Skin epidermis (tissue), 12 donors: ENCODE measurements around the gene HERPUD2.
"Not testable (repeated sequence)": the region's sequence is repeated elsewhere in the genome, so short reads cannot be mapped to it uniquely, and the experiment has no call there.

Experiments
- H3K27ac ChIP-seq, 21 experiments: fragments of 200-600 bp; sonication (generic) in 11 of 21; one replicate each; pipeline ENCODE4 v1.5.0; 2020; ENCODE audit warnings: mild to moderate bottlenecking in 3 of 21, inconsistent platforms in 2 of 21, moderate library complexity in 2 of 21
- H3K4me3 ChIP-seq, 7 experiments: fragments of 200-600 bp; sonication (generic) in 2 of 7; one replicate each; pipeline ENCODE4 v1.5.0; 2020; ENCODE audit warnings: inconsistent platforms in 2 of 7, mild to moderate bottlenecking in 2 of 7, moderate library complexity in 1 of 7

The HERPUD2 gene

DNA sequence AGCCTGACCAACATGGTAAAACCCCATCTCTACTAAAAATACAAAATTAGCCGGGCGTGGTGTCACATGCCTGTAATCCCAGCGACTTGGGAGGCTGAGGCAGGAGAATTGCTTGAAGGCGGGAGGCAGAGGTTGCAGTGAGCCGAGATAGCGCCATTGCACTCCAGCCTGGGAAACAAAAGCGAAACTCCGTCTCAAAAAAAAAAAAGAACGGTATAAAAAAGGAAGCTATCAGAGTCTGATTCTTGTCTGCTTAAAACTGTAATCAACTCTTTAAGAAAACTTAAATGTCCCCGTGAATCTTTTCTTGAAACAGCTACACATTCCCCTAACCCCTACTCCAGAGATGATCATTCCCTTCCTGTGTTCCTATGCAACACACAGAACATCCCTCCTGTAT is 4.3 kb downstream of the HERPUD2 start:
- peak overlapping the region in 5 of 21 experiments; percentile 8 to 99 (median 33) for H3K27ac ChIP-seq
- H3K4me3 ChIP-seq: peak overlapping the region in 3 of 7 experiments; percentile 1 to 65 (median 21)

DNA sequence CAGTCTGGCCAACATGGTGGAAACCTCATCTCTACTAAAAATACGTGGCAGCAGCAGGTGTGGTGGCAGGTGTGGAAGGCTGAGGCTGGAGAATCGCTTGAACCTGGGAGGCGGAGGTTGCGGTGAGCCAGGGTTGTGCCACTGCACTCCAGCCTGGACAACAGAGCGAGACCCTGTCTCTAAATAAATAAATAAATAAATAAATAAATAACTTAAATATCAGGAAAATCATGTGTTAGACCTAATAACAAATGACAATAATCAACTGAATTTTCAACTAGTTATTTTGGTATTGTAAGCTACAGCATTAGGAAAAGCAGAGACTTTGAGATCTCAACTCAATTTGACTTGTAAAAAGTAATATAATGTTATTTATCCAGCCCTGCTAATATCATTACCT is 9.2 kb downstream of the HERPUD2 start:
- Histone ChIP-seq H3K4me3 (no peak overlapping the region), H3K27ac (no peak overlapping the region)

DNA sequence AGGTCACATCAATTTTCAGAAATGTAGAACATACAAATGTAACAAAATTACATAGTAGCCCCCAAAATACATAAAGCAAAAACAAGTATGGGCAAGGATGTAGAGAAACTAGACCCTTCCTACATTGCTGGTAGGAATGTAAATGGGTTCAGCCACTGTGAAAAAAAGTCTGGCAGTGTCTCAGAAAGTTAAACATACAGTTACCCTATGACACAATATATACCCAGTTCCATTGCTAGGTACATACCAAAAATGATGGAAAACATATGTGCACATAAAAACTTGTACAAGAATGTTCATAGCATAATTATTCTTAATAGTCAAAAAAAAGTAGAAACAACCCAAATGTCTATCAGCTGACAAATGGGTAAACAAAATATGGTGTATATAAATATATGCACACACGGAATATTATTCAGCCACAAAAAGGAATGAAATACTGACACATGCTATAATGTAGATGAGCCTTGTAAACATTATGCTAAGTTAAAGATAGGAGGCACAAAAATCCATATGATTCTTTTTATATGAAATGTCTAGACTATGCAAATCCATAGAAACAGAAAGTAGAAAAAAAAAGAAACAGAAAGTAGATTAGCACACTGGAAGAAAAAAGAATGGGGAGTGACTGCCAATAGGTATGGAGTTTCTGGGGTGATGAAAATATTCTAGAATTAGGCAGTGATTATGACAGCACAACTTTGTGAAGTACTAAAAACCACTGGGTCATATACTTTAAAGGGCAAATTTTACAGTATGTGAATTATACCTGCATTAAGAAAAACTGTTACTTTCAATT is 13.5 kb downstream of the HERPUD2 start:
- Histone ChIP-seq H3K27ac (no peak overlapping the region), H3K4me3 (no peak overlapping the region)

DNA sequence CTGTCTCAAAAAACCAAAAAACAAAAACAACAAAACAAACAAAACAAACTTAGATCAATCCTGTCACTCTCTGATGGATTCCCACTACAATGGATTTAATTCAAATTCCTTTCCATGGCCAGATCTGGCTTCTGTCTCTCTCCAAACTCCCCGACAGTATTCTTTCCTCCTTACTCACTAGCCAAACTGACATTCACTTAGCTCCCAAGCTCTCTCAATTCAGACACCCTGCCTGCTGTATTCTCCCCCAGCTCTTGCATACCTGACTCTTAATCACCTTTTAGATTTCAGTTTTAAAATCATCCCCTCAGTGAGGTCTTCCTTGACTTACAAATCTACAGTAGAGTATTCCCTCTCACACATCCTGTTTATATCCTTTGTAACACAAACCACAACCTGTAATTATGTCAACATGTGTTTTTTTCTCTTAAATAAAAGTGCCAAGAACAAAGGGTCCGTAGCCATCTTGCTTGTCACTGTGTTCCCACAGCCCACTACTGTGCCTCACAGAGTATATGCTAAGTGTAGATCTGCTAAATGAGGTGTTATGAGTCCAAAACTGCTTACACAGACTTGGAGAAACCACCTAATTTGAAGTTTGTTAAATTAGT is 14.4 kb downstream of the HERPUD2 start:
- Histone ChIP-seq H3K27ac (no peak overlapping the region), H3K4me3 (no peak overlapping the region)

DNA sequence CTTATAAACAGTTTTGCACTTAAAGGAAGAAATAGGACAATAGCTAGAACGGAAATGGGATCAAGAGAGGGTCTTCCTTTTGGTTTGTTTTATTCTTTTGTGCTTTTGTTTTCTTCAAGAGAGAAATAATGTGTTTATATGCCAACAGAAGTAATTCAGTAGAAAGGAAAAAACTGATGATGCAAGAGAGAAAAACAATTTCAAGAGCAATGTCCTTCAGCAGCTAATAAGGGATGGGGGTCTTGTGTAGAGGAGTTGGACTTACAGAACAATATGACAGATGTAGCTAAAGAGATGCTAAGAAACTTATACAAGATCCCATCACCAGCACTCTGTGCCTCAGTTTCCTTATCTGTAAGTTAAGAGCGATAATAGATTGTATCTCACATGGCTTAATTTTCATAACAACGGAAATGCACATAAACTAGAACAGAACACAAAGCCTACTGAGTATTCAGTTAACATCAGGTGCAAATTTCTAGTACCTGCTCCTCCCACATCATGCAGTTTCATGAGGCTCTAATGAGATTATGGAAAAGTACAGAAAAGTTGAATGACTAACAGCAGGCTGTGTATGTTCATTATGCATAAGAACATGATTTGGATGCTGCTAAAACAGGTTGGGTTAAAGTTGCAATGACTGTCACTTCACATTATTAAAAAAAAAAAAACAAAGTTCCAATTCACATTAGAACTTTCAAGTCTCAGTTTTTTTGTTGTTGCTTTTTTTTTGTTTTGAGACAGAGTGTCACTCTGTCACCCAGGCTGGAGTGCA is 17.2 kb downstream of the HERPUD2 start:
- Histone ChIP-seq H3K27ac (no peak overlapping the region), H3K4me3 (no peak overlapping the region)

DNA sequence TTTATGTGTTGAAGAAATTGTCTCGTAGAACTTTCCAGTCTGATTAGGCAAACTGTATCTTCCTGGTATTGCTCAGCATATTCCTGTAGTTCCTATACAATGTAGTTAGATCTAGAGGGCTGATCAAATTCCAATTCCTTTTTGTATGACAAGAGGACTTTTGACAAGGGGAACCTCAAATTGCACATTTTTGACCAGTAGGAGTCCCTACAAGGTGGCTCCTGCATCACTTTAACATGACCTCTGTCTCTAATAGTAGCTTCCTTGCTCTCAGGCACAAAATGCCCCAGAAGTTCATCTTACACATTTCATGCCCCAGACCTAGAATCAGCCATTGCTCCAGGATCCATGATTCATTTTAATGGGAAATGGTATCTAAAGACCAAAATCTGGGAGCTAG is 18.7 kb downstream of the HERPUD2 start:
- no peak overlapping the region for H3K27ac ChIP-seq
- no peak overlapping the region for H3K4me3 ChIP-seq

DNA sequence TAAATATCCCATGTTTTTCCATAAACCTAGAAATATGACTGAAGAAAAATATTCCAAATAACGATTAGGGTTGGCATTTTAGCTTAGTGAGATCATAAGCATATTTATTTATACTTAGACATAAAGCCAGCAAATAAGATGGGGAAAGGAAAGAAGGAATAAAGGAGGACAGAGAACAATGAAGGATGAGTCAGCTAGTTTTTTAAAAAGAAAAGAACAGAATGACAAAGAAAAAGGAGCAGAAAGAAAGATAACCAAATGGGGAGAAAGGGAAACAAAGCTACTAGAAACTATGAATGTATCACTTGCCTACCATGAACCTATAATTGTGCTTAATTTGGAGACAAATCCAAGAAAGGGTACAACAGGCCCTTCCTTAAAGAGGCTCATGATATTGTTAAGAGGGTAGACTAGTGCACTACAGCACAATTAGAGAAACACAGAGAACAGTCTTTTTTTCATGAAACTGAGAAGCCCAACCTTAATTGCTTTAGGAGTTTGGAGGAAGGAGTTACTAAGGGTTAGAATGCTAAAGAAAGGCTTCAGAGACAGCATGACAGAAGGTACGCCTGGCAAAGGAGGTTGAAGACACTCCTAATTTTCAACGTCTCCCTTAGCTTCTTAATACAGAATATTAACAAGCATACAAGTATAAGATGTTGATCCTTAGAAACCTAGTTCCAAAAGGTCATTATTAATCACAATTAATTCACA is 23.9 kb downstream of the HERPUD2 start:
- no peak overlapping the region for H3K27ac ChIP-seq
- no peak overlapping the region for H3K4me3 ChIP-seq

DNA sequence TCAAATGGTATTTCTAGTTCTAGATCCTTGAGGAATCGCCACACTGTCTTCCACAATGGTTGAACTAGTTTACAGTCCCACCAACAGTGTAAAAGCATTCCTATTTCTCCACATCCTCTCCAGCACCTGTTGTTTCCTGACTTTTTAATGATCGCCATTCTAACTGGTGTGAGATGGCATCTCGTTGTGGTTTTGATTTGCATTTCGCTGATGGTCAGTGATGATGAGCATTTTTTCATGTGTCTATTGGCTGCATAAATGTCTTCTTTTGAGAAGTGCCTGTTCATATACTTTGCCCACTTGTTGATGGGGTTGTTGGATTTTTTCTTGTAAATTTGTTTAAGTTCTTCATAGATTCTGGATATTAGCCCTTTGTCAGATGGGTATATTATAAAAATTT is 34.5 kb downstream of the HERPUD2 start:
- not testable (repeated sequence) for H3K4me3 ChIP-seq, H3K27ac ChIP-seq

DNA sequence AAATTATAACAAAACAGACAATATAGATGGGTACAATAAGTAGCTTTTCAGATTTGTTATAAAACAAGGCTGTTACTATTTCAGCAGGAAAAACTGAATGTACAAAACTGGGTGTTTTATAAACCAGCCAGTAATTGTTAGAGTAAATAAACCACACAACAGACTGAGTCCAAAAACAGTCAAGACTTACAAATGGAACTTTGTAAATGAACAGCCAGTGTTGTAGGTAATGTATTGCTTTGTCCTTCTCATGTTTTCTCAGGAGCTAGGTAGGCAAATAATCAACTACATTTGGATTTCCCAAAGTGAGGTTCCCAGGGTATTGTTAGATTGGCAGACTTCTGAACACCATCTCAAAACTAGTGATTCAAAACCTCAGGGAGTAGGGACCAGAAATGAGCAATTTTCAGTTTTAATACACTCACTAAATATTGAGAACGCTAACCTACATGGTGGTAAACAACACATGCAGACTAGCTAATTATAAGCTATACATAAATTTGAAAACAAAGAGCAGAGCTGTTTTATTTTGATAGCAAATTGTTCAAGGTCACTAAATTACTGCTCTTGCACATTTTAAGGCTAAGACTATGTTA is 36.2 kb downstream of the HERPUD2 start:
- H3K27ac ChIP-seq: no peak overlapping the region
- H3K4me3 ChIP-seq: no peak overlapping the region

DNA sequence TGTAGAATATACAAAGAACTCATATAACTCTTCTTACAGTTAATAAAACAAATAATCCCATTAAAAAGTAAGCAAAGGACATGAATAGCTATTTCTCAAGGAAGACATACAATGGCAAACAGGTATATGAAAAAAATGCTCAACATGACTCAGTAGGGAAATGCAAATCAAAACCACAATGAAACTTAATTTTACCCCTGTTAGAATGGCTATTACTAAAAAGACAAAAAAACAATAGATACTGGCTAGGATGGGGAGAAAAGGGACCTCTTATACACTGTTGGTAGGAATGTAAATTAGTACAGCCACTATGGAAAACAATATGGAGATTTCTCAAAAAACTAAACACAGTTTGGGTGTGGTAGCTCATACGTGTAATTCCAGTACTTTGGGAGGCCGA is 37.8 kb downstream of the HERPUD2 start:
- H3K27ac ChIP-seq: no peak overlapping the region
- H3K4me3 ChIP-seq: no peak overlapping the region

DNA sequence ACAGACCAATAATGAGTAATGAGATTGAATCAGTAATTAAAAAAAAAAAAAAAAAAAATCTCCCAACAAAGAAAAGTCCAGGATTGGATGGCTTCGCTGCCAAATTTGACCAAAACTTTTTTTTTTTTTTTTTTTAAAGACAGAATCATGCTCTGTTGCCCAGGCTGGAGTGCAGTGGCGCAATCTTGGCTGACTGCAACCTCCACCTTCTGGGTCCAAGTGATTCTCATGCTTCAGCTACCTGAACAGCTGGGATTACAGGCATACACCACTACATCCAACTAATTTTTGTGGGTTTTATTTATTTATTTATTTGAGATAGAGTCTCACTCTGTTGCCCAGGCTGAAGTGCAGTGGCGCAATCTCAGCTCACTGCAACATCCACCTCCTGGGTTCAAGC is 40.4 kb downstream of the HERPUD2 start:
- not testable (repeated sequence) for H3K27ac ChIP-seq, H3K4me3 ChIP-seq

DNA sequence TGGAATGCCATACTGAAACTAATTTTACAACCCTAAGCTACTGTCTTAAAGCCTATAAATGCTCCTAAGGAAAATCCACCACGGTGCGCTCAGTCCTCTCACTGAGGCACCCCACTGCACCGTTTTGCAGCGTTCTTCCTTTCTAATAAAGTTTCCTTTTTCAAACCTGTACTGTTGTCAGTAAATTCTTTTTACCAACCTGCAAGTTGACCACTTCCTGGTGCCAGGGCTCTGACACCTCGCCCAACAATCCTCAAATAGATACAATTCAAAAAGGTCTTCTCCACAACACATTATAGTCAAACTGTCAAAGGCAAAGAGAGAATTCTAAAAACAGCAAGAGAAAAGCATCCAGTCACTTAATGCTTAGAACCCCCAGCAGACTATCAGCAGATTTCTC is 42.8 kb downstream of the HERPUD2 start:
- peak overlapping the region in 1 of 21 experiments; percentile 10 for H3K27ac ChIP-seq
- H3K4me3 ChIP-seq: no peak overlapping the region

DNA sequence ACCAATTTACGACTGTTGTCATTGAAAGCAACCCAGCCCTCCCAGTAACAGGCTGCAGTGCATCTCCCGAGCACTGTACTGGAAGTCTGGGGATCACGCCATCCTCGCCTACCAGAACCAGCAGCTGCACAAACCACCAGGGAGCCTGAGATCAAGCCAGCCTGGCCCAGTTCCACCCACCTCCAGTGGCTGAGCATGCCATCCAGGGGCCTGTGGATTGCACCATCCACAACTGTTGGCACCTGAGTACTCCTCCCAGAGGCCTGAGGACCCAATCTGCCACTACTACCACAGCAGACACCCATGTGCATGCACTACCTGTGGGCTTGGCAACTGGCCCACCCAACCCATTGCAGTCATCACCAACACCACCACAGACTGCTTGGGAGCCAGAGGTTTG is 44.2 kb downstream of the HERPUD2 start:
- no peak overlapping the region for H3K4me3 ChIP-seq
- no peak overlapping the region for H3K27ac ChIP-seq

DNA sequence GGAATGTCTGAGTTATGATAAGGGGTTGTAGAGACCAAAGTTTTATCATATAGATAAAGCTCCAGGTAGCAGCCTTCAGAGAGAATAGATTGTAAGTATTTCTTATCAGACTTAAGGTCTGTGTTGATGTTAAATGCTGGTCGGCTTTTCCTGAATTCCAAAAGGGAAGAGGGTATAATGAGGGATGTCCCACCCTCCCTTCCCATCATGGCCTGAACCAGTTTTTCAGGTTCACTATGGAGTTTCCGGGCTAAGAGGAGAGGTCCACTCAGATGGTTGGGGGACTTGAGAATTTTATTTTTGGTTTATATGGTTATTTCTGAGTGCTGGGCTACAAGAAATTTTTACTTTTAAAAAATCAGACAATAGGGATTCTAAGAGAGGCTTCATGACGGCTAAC is 45.2 kb downstream of the HERPUD2 start:
- no peak overlapping the region for H3K27ac ChIP-seq
- no peak overlapping the region for H3K4me3 ChIP-seq

DNA sequence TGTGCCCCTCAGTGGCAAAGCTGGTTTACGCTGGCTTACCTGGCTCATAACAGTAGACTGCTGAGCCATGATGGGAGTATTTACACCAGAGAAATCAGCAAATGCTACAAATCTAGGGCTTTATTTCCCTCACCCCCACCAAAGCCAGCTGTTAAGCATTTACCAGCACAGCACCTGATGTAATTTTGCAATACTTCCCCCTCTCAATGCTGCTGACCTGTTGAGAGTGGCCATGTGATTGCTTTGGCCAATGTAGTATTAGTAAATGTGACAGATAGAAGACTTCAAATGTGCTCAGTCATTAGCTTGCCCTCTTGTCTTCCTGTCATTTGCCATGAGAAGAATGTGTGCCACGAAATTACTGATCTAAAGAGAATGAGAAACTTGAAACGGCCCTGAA is 46.6 kb downstream of the HERPUD2 start:
- no peak overlapping the region for H3K4me3 ChIP-seq
- H3K27ac ChIP-seq: no peak overlapping the region

DNA sequence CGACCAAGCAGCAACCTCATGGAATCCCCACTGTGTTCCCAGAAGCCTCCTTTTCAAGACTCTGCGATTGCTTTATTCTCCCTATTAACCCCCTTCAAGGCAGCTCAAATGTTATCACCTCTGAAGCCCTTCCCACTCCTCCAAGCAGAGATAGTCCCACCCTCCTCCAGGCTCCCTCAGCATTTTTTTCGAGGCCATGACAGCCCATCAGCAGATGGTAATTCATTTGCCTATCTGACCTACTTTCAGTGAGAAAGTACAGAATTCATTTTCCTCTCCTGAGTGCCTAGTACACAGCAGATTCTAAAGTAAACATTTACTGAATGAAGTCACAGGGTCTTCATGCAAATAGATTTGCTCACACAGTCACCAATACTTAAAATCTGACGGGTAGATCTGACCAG is 47.8 kb downstream of the HERPUD2 start:
- Histone ChIP-seq H3K27ac (peak overlapping the region in 2 of 21 experiments; percentile 5 to 11), H3K4me3 (no peak overlapping the region)

DNA sequence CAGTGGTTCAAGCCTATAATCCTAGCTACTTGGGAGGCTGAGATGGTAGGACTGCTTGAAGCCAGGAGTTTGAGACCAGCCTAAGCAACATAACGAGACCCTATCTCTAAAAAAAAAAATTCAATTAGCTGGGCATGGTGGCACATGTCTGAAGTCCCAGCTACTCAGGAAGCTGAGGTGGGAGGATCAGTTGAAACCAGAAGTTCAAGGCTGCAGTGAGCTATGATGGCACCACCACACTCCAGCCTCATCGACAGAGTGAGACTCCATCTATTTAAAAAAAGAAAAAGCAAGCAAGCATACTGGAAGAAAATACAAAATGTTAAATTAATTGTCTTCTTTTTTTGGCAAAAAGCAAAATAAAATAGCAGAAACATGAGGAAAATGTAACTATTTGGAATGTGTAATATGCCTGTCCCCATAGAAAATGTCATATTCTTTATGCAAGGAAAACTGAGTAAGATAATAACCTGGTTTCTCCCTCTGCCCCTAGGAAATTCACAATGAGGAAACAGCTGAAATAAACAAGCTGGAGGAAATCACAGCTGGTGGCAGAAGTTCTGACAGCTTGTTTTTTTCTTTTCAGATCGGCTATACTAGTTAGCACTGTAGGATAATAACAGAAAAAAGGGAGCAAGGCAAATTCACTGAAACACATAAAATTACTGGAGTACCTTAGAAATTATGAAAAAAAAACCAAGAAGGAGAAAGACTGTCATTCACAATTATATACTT is 48.5 kb downstream of the HERPUD2 start:
- H3K4me3 ChIP-seq: no peak overlapping the region
- H3K27ac ChIP-seq: peak overlapping the region in 1 of 21 experiments; percentile 11

DNA sequence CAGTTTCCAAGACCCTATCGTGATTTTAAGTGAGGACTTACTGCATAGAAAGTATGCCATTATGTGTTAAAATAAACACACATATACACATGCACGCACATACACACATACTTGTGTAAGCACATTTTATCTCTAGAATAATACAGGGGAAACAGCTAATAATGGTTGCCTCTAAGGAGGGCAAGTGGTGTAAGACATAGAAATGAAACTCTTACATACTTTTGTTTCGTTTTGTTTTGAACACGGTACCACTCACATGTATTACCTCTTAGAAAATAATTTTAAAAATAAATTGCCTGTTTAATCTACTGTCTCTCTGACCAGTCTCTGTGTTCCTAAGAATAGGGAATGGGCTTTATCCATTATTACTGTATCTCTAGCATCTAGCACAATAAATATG is 49.2 kb downstream of the HERPUD2 start:
- no peak overlapping the region for H3K4me3 ChIP-seq
- no peak overlapping the region for H3K27ac ChIP-seq
